GM19467 (cell line): ENCODE data around the gene B3GALT6.

ENCODE experiments used
- ATAC-seq: cut with Tn5 transposase; IDR thresholded peaks from one replicate; pipeline ENCODE4 v1.9.1; 2021; ENCODE audit warnings: mild to moderate bottlenecking, moderate library complexity; ENCODE audit not compliant: unreplicated experiment

B3GALT6 gene

DNA sequence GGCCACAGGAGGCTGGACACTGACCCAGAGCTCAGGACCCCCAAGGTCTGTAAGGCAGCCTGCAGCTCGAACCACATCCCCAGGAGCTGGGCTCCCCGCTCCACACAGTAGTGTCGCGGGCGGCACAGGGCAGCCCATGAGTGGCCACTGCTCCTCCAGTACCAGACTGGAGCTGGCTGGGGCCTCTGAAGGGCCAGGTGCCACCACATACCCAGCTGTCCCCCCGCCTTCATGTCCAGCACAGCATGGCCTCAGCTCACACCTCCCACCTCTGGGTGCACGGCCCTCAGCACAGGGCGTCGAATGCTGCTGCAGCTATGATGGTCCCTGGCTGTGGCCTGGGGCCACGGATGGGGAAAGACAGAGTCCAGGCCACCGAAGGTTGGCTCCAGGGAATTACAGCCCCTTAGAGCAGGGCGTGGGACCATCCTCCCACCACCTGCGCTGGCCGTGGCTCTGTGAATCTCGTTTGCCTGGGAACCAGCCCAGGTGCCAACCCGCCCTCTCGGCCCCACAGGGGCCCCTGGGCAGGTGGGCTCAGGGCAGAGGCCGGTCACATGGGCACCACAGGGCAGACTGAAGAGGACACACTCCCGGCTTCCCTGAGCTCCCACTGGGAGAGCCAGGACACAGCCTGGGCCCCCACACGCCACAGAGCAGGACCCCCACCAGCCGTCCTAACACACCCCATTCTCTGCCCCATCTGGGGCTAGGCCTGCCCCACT lies 16.0 kb upstream of the B3GALT6 start:
- ATAC-seq, result no peak

DNA sequence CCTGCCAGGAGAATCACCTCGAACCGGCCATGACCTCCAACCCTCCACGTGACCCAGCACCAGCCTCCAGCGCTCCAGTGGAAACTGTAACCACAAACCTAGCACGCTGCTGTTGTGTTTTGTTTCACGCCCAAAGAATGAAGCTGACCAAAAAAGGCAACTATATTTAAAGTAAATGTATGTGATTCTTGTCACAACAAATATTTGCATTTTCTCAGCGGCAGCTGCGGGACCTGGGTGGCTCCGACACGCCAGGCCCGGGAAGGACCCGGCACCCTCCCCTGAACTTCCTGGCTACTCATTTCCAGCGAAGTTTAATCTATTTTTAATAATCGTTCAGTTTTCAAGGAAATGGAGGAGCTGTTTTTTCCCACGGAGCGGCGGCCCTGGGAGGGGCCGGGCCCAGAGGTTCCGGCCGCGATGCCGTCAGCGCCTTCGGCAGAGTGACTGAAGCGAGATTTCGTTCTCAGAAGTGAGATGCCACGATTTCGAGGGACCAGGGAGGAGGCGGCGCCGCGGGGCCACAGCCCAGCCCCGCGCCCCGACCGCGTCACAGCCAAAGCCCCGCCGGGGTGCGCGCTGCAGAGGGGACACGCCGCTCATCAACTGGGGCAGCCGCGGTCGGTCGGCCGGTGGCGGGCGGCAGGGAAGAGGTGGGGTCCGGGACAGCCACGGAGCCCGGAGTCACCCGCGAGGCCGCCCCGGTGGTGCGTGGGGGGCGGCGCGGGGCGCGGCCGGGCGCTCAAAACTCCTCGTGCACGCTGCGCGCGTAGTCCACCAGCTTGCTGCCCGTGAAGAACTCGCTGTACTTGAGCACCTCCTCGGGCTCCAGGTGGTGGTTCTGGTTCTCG lies 15.0 kb upstream of the B3GALT6 start:
- ATAC-seq, result no peak

DNA sequence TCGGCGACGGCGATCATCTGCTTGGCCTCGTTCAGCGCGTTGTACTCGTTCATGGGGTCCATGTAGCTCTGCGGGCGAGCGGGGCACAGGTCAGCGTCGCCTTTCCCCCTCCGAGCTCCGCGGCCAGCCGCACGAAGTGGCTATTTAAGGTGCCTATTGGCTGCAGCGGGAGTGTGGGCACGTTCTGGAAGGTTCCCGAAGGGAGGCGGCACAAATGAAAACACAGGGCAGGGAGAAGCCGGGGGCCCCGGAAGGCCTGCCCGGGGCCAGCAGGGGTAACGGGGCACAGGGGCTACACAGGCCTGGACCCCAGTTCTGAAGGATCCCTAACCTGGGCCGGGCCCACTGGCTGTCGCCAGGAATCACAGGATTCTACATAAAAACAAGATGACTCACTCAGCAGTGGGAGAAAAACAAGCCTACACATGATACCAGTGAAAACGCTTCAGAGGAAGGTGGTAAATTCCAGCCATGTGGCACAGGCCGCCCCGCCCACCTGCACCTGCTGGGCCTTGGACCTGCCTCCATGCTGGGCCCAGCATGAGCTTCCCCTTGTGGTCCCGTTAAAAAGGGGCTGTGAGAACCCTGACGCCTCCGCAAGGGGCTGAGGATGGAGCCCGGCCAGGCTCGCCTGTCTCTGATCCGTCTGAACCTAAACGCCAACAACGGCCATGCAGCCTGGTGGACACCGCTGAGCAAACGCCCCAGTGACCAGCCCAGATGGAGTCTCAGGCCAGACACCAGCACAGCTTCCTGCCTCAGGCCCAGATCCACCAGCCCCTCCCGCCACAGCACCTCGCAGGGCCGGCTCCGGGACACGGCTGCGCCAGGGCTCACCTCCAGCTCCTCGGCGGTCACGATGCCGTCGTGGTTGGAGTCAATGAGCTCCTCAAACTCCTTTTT lies 14.2 kb upstream of the B3GALT6 start:
- no peak for ATAC-seq

DNA sequence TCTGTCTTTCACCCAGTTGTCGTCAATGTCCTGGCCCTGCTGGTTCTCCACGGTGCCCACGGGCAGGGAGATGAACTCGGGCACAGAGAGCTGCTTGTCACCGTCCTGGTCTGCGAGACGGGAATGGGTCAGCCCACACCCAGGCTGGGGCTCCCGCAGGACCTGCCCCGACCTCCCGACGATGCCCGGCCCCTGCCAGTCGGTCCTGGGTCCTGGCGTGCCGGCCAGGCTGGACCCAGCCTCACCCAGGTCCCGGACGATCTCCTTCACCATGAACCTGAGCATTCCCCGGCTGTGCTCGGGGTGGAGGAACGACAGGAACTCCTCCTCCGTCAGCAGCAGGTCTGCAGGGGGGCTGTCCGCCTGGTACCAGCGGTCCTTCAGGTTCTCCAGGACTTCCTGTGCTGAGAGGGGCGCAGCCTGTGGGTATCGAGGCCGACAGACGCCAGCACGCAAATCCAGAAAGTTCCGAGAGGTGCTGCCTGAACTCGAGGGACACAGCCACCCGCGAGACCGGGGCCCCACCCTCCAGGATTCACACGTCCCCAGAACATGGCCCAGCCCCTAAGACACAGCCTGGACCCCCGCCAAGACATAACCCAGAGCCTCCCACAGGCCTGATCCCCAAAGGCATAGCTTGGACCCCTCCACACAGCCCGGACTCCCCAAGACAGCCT lies 13.4 kb upstream of the B3GALT6 start:
- ATAC-seq, result no peak

DNA sequence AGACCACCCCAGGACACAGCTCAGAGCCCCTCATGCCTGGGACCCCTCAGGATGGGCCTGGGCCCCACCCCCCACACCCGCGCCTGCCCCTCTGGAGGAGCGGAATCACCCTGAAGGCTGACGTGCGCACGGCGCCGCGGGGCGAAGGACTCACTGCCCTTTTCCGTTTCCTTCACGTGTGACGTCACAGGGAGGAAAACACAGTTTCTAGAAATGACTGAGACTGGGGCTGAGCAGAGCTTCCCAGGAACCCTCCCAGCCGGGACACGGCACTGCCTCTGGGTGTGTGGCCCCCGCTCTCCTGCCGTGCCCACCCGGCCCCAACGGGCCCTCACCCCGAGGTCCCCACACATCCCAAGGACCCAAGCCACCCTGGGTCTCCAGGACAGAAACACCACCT lies 12.7 kb upstream of the B3GALT6 start:
- ATAC-seq, result no peak

DNA sequence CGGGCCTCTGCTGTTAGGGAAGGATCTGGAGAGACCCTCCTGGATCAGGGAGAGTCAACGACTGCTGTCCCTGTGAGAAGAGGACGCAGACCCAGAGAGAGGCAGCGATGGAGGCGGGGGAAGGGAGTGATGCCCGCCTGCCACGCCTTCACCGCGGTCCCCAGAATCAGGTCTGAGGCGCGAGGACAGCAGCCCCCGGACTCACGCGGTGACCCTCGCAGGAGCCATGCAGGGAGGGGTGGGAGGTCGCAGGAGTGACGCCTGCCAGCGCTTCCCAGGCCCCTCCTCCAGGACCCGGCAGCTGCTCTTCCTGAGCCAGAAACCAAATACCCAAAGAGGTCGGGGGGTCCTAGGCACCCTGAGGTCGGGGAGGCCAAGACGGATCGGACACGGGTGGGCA lies 11.8 kb upstream of the B3GALT6 start:
- ATAC-seq, result no peak

DNA sequence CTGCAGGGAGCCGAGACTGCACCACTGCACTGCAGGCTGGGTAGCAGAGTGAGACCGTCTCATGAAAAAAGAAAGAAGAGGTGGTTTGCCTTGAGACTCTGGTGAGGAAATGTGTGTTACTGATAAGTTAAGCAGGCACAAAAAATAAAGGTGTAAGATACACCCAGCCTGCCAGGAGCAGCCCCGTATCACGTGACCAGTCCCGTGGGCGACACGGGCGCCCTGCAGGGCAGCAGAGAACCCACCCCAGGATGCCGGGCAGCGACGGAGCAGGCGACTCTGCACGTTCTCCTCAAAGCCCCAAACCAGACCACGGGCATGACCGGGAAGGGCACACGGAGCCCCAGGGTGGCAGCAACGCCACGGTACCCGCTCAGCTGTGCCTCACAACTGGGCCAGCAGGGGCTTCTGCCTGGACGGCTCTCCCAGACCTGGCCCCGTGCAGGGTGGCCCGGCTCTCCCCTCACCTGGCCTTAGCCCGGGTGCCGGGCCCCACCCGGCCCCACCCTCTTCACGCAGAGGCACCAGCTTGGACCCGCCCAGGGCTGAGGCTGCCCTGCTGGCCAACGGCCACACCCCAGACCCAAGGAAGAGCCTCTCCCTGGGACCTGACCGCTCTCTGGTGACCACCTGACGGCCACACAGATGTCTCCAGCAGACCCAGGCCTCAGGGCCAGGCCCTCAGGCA lies 10.0 kb upstream of the B3GALT6 start:
- ATAC-seq, result no peak

DNA sequence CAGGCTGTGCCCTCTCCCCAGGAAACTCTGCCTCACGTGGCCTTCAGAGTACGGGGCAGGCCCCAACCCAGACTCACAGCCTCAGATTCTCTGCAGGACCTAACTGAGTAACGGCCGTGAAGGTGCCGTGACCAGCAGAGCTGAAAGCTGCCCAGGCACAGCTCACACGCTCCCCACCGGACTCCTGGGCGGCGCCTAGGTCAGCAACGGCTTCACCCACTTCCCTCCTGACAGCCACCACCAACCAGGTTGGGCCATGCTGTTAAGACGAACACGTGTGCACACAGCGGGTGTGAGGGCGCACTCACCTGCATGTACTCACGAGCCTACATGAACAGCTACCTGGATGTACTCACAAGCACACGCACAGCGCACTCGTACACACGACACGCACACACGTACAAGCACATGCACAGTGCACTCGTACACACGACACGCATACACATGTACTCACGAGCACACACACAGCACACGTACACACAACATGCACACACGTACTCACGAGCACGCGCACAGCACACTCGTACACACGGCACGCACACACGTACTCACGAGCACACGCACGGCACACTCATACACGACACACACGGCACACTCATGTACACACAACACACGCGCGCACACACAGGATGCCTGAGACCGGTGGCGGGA lies 9.3 kb upstream of the B3GALT6 start:
- ATAC-seq, result no peak

DNA sequence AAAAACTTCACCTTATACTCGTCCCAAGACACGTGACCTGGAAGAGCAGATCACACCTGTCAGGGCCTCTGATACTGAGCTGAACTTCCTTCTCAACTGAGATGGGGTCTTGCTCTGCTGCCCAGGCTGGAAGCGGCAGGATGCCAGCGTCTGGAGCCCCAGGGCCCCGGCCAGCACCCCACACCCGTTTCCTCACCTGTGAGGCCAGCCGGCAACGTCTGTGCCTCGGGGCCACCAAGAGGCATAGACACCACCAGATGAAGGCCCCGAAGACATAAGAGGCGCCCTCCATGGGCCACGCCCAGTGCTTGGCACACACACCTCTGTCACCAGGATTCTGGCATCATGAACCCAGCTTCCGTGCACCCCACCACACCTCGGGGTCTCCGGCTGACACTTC lies 8.7 kb upstream of the B3GALT6 start:
- no peak for ATAC-seq

DNA sequence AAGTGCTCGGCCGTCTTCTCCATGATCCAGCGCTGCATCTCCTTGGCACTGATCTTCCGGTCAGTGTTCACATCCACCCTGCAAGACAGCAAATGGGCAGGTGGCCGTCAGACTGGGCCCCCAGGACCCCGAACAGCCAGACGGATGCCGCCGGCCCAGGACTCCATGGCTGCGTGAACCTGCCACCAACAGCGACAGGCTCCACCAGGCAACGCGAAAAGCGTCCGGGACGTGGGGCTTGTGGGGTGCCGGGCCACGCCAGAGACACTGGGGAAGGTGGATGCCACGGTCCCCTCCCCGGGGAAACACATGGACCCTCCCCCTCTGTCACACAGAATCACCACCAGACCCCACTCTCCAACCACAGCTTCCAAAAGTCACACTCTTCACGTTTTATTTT lies 8.1 kb upstream of the B3GALT6 start:
- ATAC-seq, result no peak

DNA sequence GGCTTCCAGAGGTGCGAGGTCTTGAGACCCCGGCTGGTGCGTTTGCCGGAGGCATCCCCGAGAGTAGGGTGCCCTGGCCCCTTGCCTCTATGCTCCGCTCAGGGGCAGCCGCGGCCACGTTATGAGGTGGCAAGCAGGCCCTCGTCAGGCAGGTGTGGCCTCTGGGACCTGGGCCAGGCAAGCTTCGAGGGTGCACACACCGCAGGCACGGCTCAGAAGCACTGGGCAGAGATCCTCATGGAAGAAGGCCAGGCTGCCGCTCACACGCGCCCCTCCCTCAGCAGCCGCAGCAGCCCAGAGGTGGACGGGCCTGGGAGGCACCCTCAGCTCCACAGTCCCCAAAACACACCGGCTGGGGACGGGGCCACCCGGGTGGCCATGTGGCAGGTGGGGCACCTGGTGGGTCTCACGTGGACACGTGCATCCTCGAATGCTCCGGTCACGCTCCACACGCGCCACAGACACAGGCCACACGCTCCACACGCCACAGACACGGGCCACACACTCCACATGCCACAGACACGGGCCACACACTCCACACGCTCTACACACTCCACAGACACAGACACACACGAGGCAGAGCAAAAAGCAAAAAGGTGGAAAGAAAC lies 6.7 kb upstream of the B3GALT6 start:
- ATAC-seq, result no peak

DNA sequence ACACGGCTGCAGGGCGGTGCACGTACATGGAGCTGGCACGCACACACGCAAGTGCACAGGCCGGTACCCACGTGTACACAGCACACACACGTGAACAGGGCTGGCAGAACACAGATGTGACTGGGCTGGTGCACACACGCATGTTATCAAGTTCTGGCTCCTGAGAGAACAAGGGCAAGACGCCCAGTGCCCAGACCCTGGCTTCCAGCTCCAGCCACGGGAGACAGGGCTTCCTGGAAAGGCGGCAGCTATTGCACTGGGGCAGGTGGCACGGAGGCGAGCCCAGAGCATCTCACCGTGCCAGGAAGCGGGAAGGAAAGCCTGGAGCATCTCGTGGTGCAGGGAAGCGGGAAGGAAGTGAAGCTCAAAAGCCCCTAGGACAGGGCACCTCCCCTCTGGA lies 6.1 kb upstream of the B3GALT6 start:
- ATAC-seq, result no peak

DNA sequence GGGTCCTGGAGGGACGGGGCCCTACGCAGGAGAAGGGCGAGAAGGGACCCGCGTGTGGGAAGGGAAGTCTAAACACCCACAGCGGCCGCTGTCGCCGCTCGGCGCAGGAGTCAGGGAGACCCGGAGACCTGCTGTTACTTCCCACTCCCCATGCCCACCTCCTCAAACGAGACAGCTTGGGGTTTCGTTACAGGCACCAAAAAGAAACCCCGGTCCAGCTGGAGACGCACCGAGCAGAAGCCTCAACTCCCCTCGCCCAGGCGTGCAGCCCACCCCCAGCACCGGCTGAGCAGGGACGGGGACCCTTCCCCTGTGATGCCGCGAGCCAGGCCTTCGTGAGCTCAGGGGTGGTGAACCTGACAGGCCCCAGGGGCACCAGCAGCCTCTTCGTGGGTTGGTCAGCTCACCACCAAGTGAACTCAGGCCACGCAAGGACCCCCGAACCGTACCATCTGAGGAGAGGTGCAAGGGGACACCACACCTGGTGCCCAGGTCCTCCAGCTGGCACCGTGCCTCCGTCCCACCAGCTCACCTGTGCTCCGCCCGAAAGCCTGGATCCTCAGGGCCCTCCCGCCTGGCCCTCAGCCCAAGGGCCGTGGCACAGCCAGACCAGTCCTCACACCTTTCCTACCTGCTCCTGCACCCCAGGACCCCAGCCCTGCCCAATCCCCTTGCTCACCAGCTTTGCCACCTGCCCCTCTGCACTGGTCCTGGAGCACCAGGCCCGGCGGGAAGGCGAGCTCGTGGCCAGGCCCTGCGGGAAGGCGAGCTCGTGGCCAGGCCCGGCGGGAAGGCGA lies 5.3 kb upstream of the B3GALT6 start:
- no peak for ATAC-seq

DNA sequence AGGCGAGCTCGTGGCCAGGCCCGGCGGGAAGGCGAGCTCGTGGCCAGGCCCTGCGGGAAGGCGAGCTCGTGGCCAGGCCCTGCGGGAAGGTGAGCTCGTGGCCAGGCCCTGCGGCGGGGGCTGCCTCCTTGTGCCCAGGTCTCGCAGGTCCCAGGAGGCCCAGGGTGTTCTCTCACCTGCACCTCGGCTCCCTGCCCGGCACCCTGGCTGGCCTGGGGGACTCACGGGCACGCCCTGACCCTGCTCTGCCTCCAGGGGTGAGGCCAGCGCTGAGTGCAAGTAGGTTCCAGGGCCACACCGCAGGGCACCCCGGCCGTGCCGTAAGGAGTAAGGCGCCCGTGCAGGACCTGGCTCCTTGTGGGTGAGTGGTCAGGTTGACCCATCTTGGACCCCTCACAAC lies 4.7 kb upstream of the B3GALT6 start:
- ATAC-seq, result no peak

DNA sequence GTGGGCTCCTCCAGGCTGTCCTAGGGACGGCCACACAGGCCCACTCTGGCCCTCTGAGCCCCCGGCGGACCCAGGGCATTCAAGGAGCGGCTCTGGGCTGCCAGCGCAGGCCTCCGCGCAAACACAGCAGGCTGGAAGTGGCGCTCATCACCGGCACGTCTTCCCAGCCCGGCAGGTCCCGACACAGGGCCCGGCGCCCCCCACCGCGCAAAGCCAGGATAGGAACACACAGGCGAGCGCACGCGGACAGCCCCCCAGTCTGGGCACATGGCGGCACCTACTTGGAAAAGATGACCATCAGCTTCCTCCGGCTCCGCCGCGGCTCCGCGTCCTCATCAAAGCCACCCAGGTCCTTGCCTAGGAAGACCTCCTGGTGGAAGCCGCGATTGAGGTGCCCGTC lies 3.9 kb upstream of the B3GALT6 start:
- no peak for ATAC-seq

DNA sequence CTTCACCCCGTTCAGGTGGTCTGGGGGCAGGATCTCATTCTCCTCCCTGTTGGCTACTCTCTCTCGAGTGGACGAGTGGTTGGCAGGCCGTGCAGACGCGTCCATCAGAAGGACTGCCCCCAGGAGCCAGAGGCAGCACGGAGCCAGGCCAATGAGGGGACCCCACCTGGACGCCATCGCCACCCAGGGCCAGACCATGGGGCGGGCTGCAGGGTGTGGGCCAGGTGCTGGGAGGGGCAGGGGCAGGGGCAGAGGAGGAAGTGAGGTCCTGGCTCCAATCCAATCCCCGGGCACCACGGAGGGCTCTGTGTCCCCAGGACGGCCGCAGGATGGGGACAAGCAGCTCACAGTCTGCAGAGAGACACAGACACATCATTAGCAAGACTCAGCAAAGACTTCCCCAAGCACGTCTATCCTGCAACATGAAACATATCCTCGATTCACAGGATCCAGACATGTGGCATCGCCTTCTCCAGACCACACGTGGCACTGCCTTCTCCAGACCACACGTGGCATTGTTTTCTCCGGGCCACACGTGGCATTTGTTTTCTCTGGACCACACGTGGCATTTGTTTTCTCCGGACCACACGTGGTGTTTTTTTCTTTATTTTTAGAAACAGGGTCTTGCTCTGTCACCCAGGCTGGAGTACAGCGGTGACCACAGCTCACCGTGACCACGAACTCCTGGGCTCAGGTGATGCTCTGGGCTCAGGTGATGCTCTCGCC lies 3.3 kb upstream of the B3GALT6 start:
- ATAC-seq, result no peak

DNA sequence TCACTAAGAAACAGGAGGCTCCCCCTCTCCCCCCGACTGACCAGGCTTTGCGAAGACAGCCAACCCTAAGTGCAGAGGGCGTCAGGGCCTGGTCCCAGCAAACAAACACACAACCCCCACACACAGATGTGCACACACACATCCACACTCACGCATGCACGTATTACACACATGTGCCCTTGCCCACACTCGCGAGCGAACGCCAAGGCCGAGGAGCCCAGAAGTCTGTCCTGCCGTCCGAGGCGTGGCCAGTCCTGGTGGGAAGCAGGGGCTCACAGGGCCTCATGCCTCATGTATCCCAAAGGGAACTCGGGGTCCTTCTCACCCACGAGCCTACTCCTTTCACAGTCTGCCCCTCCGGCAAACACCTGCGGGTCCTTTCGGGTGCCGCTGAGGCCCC lies 2.3 kb upstream of the B3GALT6 start:
- ATAC-seq, result no peak
